Neuronal stem cell (in vitro differentiated cells): ENCODE data around the gene TACC2.

Source experiments
- DNase-seq: peaks from one replicate; pipeline ENCODE4 v3.0.0-alpha.2; 2013; ENCODE audit warnings: low spot score
- H2AFZ ChIP-seq: one replicate; pipeline ENCODE4 v1.6.1; 2013; ENCODE audit warnings: mild to moderate bottlenecking, low read length, inconsistent platforms
- H2AK5ac ChIP-seq: 2 replicates; pipeline ENCODE4 v1.6.1; 2013; ENCODE audit warnings: low read depth, mild to moderate bottlenecking, inconsistent platforms, low read length, moderate library complexity, mixed read lengths
- H2BK120ac ChIP-seq: 2 replicates; pipeline ENCODE4 v1.6.1; 2013; ENCODE audit warnings: low read depth, mild to moderate bottlenecking, inconsistent platforms, low read length, moderate library complexity, mixed read lengths
- H2BK12ac ChIP-seq: one replicate; pipeline ENCODE4 v1.6.1; 2013; ENCODE audit warnings: low read length, inconsistent platforms
- H2BK15ac ChIP-seq: 2 replicates; pipeline ENCODE4 v1.6.1; 2013; ENCODE audit warnings: mild to moderate bottlenecking, low read length, inconsistent platforms, mixed read lengths
- H2BK5ac ChIP-seq: one replicate; pipeline ENCODE4 v1.6.1; 2013; ENCODE audit warnings: inconsistent platforms, mild to moderate bottlenecking, low read length, moderate library complexity
- H3K14ac ChIP-seq: one replicate; pipeline ENCODE4 v1.6.1; 2013; ENCODE audit warnings: low read length, inconsistent platforms
- H3K18ac ChIP-seq: 2 replicates; pipeline ENCODE4 v1.6.1; 2013; ENCODE audit warnings: low read length, inconsistent platforms
- H3K23ac ChIP-seq: 2 replicates; pipeline ENCODE4 v1.6.1; 2013; ENCODE audit warnings: low read depth, mild to moderate bottlenecking, mixed read lengths, low read length, inconsistent platforms; ENCODE audit not compliant: poor library complexity
- H3K27ac ChIP-seq: replicated peaks from 3 replicates; pipeline ENCODE4 v1.5.1; 2013; ENCODE audit warnings: low read length, inconsistent platforms
- H3K27me3 ChIP-seq, 3 experiments: 2 replicates each; pipeline ENCODE4 v1.6.1; 2013; ENCODE audit warnings: low read length in 3 of 3, mild to moderate bottlenecking in 2 of 3, inconsistent platforms in 1 of 3, low read depth in 1 of 3, mixed read lengths in 1 of 3, moderate library complexity in 1 of 3; ENCODE audit not compliant: control insufficient read depth in 3 of 3, insufficient read depth in 3 of 3
- H3K36me3 ChIP-seq, 2 donors: replicated peaks in 1 of 2; 2 replicates each; pipeline ENCODE4 v1.6.1; 2013; ENCODE audit warnings: low read length in 2 of 2; ENCODE audit not compliant: control insufficient read depth in 2 of 2, insufficient read depth in 2 of 2
- H3K4ac ChIP-seq: 2 replicates; pipeline ENCODE4 v1.6.1; 2013; ENCODE audit warnings: inconsistent platforms, mild to moderate bottlenecking, low read length, moderate library complexity
- H3K4me1 ChIP-seq, 2 donors: 1 replicate in 1 of 2; 2 replicates in 1 of 2; pipeline ENCODE4 v1.6.1; 2013; ENCODE audit warnings: low read length in 2 of 2, low read depth in 1 of 2; ENCODE audit not compliant: control insufficient read depth in 2 of 2, insufficient read depth in 1 of 2
- H3K4me2 ChIP-seq: one replicate; pipeline ENCODE4 v1.6.1; 2013; ENCODE audit warnings: mild to moderate bottlenecking, low read length, inconsistent platforms; ENCODE audit not compliant: insufficient read depth, poor library complexity, severe bottlenecking
- H3K4me3 ChIP-seq, 2 donors: 2 replicates each; pipeline ENCODE4 v1.5.1; 2013; ENCODE audit warnings: low read length in 2 of 2, mild to moderate bottlenecking in 2 of 2, inconsistent platforms in 1 of 2, moderate library complexity in 1 of 2
- H3K79me1 ChIP-seq: one replicate; pipeline ENCODE4 v1.6.1; 2013; ENCODE audit warnings: low read depth, mild to moderate bottlenecking, inconsistent platforms, low read length, moderate library complexity
- H3K9ac ChIP-seq: one replicate; pipeline ENCODE4 v1.6.1; 2013; ENCODE audit warnings: mild to moderate bottlenecking, low read depth, low read length, inconsistent platforms; ENCODE audit not compliant: poor library complexity
- H3K9me3 ChIP-seq, 2 donors: replicated peaks in 1 of 2; 2 replicates each; pipeline versions ENCODE3 to v1.6.1; 2013; ENCODE audit warnings: low read length in 2 of 2, mild to moderate bottlenecking in 2 of 2, inconsistent platforms in 1 of 2, low read depth in 1 of 2, mixed read lengths in 1 of 2, moderate library complexity in 1 of 2; ENCODE audit not compliant: control insufficient read depth in 2 of 2, insufficient read depth in 1 of 2
- H4K8ac ChIP-seq: one replicate; pipeline ENCODE4 v1.6.1; 2013; ENCODE audit warnings: low read depth, mild to moderate bottlenecking, inconsistent platforms, low read length, moderate library complexity
- H4K91ac ChIP-seq: one replicate; pipeline ENCODE4 v1.6.1; 2013; ENCODE audit warnings: low read length, low read depth, mild to moderate bottlenecking, inconsistent platforms; ENCODE audit not compliant: poor library complexity
- WGBS, 2 donors: extraction: QIAGEN DNeasy Blood & Tissue Kit; methylation state at CpG; one replicate each; pipeline ENCODE4 v1.1.7; 2013; ENCODE audit warnings: missing lambda C conversion rate in 2 of 2, mixed read lengths in 1 of 2; ENCODE audit not compliant: insufficient read length in 2 of 2, insufficient replicate concordance in 1 of 2; ENCODE audit errors: extremely low coverage in 2 of 2; 5-methylcytosine and 5-hydroxymethylcytosine counted together

The TACC2 gene

GRCh38 chr10:122143238-122143841, 154.4 kb downstream of the TACC2 start:
- H3K36me3 ChIP-seq = peaks cover 7 to 47% of the 10 kb centered on the region in 2 donors
- H4K91ac ChIP-seq = no peak overlapping the region
- no CpG with 5 or more reads among the region's 14 CpGs for WGBS, 2 donors

GRCh38 chr10:122144199-122144598, 155.2 kb downstream of the TACC2 start:
- Histone ChIP-seq H3K4me2 (no peak overlapping the region), H3K14ac (no peak overlapping the region), H4K8ac (no peak overlapping the region), H2AFZ (no peak overlapping the region), H2BK120ac (no peak overlapping the region), H2BK12ac (no peak overlapping the region), H3K27me3 (no peaks in the 10 kb centered on the region), H2BK5ac (no peak overlapping the region), H3K18ac (no peak overlapping the region), H3K4ac (no peak overlapping the region), H2BK15ac (no peak overlapping the region), H3K36me3 (peaks cover 7 to 47% of the 10 kb centered on the region in 2 donors), H3K27ac (no peak overlapping the region), H3K9me3 (peaks cover 2 to 22% of the 10 kb centered on the region in 2 donors), H3K9ac (no peak overlapping the region), H2AK5ac (no peak overlapping the region), H3K23ac (no peak overlapping the region), H4K91ac (no peak overlapping the region), H3K79me1 (peaks cover 7% of the 10 kb centered on the region), H3K4me1 (peaks cover 16 to 17% of the 10 kb centered on the region in 2 donors), H3K4me3 (no peak overlapping the region)
- no peak for DNase-seq
- no CpG with 5 or more reads among the region's 2 CpGs for WGBS, 2 donors

More at GRCh38 chr10:122143238-122143841, 154.4 kb downstream of the TACC2 start:
- Histone ChIP-seq H2BK12ac (no peak overlapping the region), H3K14ac (no peak overlapping the region), H3K9me3 (peaks cover 2 to 22% of the 10 kb centered on the region in 2 donors), H2BK15ac (no peak overlapping the region), H3K23ac (no peak overlapping the region), H3K79me1 (peaks cover 7% of the 10 kb centered on the region), H3K4me1 (peaks cover 7 to 9% of the 10 kb centered on the region in 2 donors), H4K8ac (no peak overlapping the region), H2BK5ac (peak overlapping the region; percentile 4), H2AK5ac (no peak overlapping the region), H3K9ac (no peak overlapping the region), H3K27me3 (no peaks in the 10 kb centered on the region), H3K18ac (peak overlapping the region; percentile 50), H3K4ac (no peak overlapping the region), H2AFZ (no peak overlapping the region), H3K4me2 (no peak overlapping the region), H3K4me3 (peak overlapping the region in 1 of 2 donors; percentile 25), H3K27ac (no peak overlapping the region), H2BK120ac (no peak overlapping the region)
- no peak for DNase-seq

- Histone ChIP-seq H4K91ac (no peak overlapping the region), H4K8ac (no peak overlapping the region), H2BK120ac (no peak overlapping the region), H2AK5ac (no peak overlapping the region), H3K36me3 (peaks cover 7 to 43% of the 10 kb centered on the region in 2 donors), H3K4me2 (no peak overlapping the region), H2BK5ac (no peak overlapping the region), H3K23ac (no peak overlapping the region), H3K9me3 (peaks cover 2 to 22% of the 10 kb centered on the region in 2 donors), H2BK15ac (no peak overlapping the region), H3K27me3 (no peaks in the 10 kb centered on the region), H2AFZ (no peak overlapping the region), H3K27ac (no peak overlapping the region), H3K9ac (no peak overlapping the region), H3K14ac (no peak overlapping the region), H3K4me3 (no peak overlapping the region), H3K4me1 (peaks cover 23 to 25% of the 10 kb centered on the region in 2 donors), H3K18ac (no peak overlapping the region), H3K4ac (no peak overlapping the region), H3K79me1 (peaks cover 7% of the 10 kb centered on the region), H2BK12ac (no peak overlapping the region)
- WGBS, 2 donors = no CpG with 5 or more reads among the region's 2 CpGs
- DNase-seq = no peak
Observed at GRCh38 chr10:122145113-122145512, 156.2 kb downstream of the TACC2 start.

- Histone ChIP-seq H2BK120ac (no peak overlapping the region), H3K4me2 (no peak overlapping the region), H3K4me1 (peaks cover 21 to 22% of the 10 kb centered on the region in 2 donors), H2AFZ (no peak overlapping the region), H3K23ac (no peak overlapping the region), H2BK15ac (no peak overlapping the region), H4K8ac (no peak overlapping the region), H3K9me3 (peaks cover 2 to 22% of the 10 kb centered on the region in 2 donors), H3K27me3 (no peaks in the 10 kb centered on the region), H3K4ac (no peak overlapping the region), H3K79me1 (peaks cover 3% of the 10 kb centered on the region), H3K9ac (no peak overlapping the region), H2BK12ac (no peak overlapping the region), H3K18ac (no peak overlapping the region), H3K36me3 (peaks cover 9 to 41% of the 10 kb centered on the region in 2 donors), H2BK5ac (no peak overlapping the region), H3K14ac (no peak overlapping the region), H3K4me3 (no peak overlapping the region), H4K91ac (no peak overlapping the region), H3K27ac (no peak overlapping the region), H2AK5ac (no peak overlapping the region)
- WGBS, 2 donors = no CpG with 5 or more reads among the region's 7 CpGs
- no peak for DNase-seq
Observed at GRCh38 chr10:122147663-122148062, 158.7 kb downstream of the TACC2 start.
